Right atrium auricular region (tissue), 2 donors: Measurements from ENCODE around the gene PLD1. TPM values are rescaled to one million over a fixed set of nuclear protein-coding genes. Genes with fewer than 3 reads are reported as not detected.

ENCODE experiments used
- DNase-seq: peaks from one replicate; pipeline ENCODE4 v3.0.0-alpha.2; 2019; ENCODE audit warnings: low spot score
- H3K27ac ChIP-seq, 2 donors: fragments of 200-600 bp; sonication (generic); 1 replicate in 1 of 2; 2 replicates in 1 of 2; pipeline ENCODE4 v1.5.1; 2016 to 2019
- H3K27me3 ChIP-seq, 2 donors: fragments of 200-600 bp; sonication (generic); one replicate each; pipeline versions ENCODE4 v1.5.1 to v1.6.0; 2017 to 2019
- H3K36me3 ChIP-seq: fragments of 200-600 bp; sonication (generic); one replicate; pipeline ENCODE4 v1.5.1; 2016
- H3K4me1 ChIP-seq, 2 donors: fragments of 200-600 bp; sonication (generic); one replicate each; pipeline versions ENCODE4 v1.5.1 to v1.6.0; 2017 to 2019
- H3K4me3 ChIP-seq, 2 donors: fragments of 200-600 bp; sonication (generic); 1 replicate in 1 of 2; 2 replicates in 1 of 2; pipeline ENCODE4 v1.5.1; 2017 to 2019; ENCODE audit warnings: mild to moderate bottlenecking in 1 of 2, moderate library complexity in 1 of 2
- H3K9me3 ChIP-seq, 2 donors: fragments of 200-600 bp; sonication (generic); one replicate each; pipeline ENCODE4 v1.5.1; 2019
- CTCF ChIP-seq, 2 donors: fragments of 200-600 bp; sonication (generic); IDR thresholded peaks; one replicate each; pipeline ENCODE4 v1.5.1; 2019; ENCODE audit warnings: antibody characterized with exemption in 2 of 2
- total RNA-seq, 2 donors: library from RNA; depleted of rRNA; stranded (reverse); fragments of >200 nt; gene quantifications; one replicate each; pipeline ENCODE4 v1.1.0, GENCODE V29; 2016

The PLD1 gene
- total RNA-seq, 2 donors from 2014 or later: 64.5 to 111 TPM

GRCh38 chr3:171615281-171615680 lies 195.0 kb downstream of the PLD1 start:
- Histone ChIP-seq H3K9me3 (no peaks in the 10 kb centered on the region), H3K36me3 (peaks cover 29% of the 10 kb centered on the region), H3K27ac (no peak overlapping the region), H3K27me3 (no peaks in the 10 kb centered on the region), H3K4me1 (no peaks in the 10 kb centered on the region), H3K4me3 (no peak overlapping the region)
- no peak for DNase-seq
- no peak for TF ChIP-seq CTCF (IDR thresholded peaks at IDR 0.05)

GRCh38 chr3:171614318-171614921 lies 195.9 kb downstream of the PLD1 start:
- H3K36me3 ChIP-seq: peaks cover 29% of the 10 kb centered on the region
- no peaks in the 10 kb centered on the region for H3K4me1 ChIP-seq
- no peak overlapping the region for H3K4me3 ChIP-seq
- H3K9me3 ChIP-seq: no peaks in the 10 kb centered on the region
- no peaks in the 10 kb centered on the region for H3K27me3 ChIP-seq
- H3K27ac ChIP-seq: peak overlapping the region; percentile 22 to 40
- no peak for DNase-seq
- TF ChIP-seq CTCF (IDR thresholded peaks at IDR 0.05): peak in 1 of 2 donors; percentile 76

- no peak overlapping the region for H3K27ac ChIP-seq
- H3K36me3 ChIP-seq: peaks cover 32% of the 10 kb centered on the region
- DNase-seq: no peak
- no peaks in the 10 kb centered on the region for H3K9me3 ChIP-seq
- H3K4me3 ChIP-seq: no peak overlapping the region
- H3K27me3 ChIP-seq: no peaks in the 10 kb centered on the region
- H3K4me1 ChIP-seq: no peaks in the 10 kb centered on the region
- TF ChIP-seq CTCF (IDR thresholded peaks at IDR 0.05): no peak
Observed at GRCh38 chr3:171607452-171607851, 202.8 kb downstream of the PLD1 start.

- H3K36me3 ChIP-seq: peaks cover 31% of the 10 kb centered on the region
- H3K27ac ChIP-seq: no peak overlapping the region
- no peak for TF ChIP-seq CTCF (IDR thresholded peaks at IDR 0.05)
- no peak overlapping the region for H3K4me3 ChIP-seq
- no peaks in the 10 kb centered on the region for H3K9me3 ChIP-seq
- no peak for DNase-seq
- no peaks in the 10 kb centered on the region for H3K4me1 ChIP-seq
- no peaks in the 10 kb centered on the region for H3K27me3 ChIP-seq
Observed at GRCh38 chr3:171606151-171606751, 204.0 kb downstream of the PLD1 start.

GRCh38 chr3:171604370-171604769 lies 205.9 kb downstream of the PLD1 start:
- H3K27ac ChIP-seq: no peak overlapping the region
- TF ChIP-seq CTCF (IDR thresholded peaks at IDR 0.05): no peak

GRCh38 chr3:171602072-171602471 lies 208.2 kb downstream of the PLD1 start:
- H3K27me3 ChIP-seq: no peaks in the 10 kb centered on the region
- H3K4me1 ChIP-seq: no peaks in the 10 kb centered on the region
- H3K4me3 ChIP-seq: no peak overlapping the region
- no peaks in the 10 kb centered on the region for H3K9me3 ChIP-seq
- no peak for TF ChIP-seq CTCF (IDR thresholded peaks at IDR 0.05)
- DNase-seq: no peak
- no peak overlapping the region for H3K27ac ChIP-seq
- peaks cover 33% of the 10 kb centered on the region for H3K36me3 ChIP-seq

More at GRCh38 chr3:171604370-171604769, 205.9 kb downstream of the PLD1 start:
- Histone ChIP-seq H3K4me1 (no peaks in the 10 kb centered on the region), H3K36me3 (peaks cover 33% of the 10 kb centered on the region), H3K4me3 (no peak overlapping the region), H3K27me3 (no peaks in the 10 kb centered on the region), H3K9me3 (no peaks in the 10 kb centered on the region)
- DNase-seq: no peak
